ENCODE data around the gene MTSS2.
"Not testable (repeated sequence)": the region's sequence is repeated elsewhere in the genome, so short reads cannot be mapped to it uniquely, and the experiment has no call there.

MTSS2 gene

GRCh38 chr16:70656065-70656711 is 29.7 kb downstream of the MTSS2 start:
- no peak for DNase-seq (ENCODE audit: low read depth in 4 of 4, low spot score in 1 of 4)

- peak; percentile 38 to 76 (median 68) for DNase-seq (ENCODE audit: low read depth in 4 of 4, low spot score in 1 of 4)
Measured at GRCh38 chr16:70653809-70654771, 31.8 kb downstream of the MTSS2 start.

GRCh38 chr16:70653406-70653805 is 32.4 kb downstream of the MTSS2 start:
- DNase-seq (ENCODE audit: low read depth in 4 of 4, low spot score in 1 of 4): no peak

- no peak for DNase-seq (ENCODE audit: low read depth in 4 of 4, low spot score in 1 of 4)
Measured at GRCh38 chr16:70652322-70652721, 33.5 kb downstream of the MTSS2 start.

- no peak for DNase-seq (ENCODE audit: low read depth in 4 of 4, low spot score in 1 of 4)
Measured at GRCh38 chr16:70651524-70651923, 34.3 kb downstream of the MTSS2 start.

- DNase-seq (ENCODE audit: low read depth in 4 of 4, low spot score in 1 of 4): no peak
Measured at GRCh38 chr16:70650216-70650615, 35.6 kb downstream of the MTSS2 start.

- no peak for DNase-seq (ENCODE audit: low read depth in 4 of 4, low spot score in 1 of 4)
Measured at GRCh38 chr16:70649300-70649699, 36.6 kb downstream of the MTSS2 start.

- DNase-seq (ENCODE audit: low read depth in 4 of 4, low spot score in 1 of 4): no peak
Measured at GRCh38 chr16:70648606-70649005, 37.2 kb downstream of the MTSS2 start.

GRCh38 chr16:70647441-70648359 is 38.2 kb downstream of the MTSS2 start:
- DNase-seq (ENCODE audit: low read depth in 4 of 4, low spot score in 1 of 4): no peak

- DNase-seq (ENCODE audit: low read depth in 4 of 4, low spot score in 1 of 4): no peak
Measured at GRCh38 chr16:70646260-70647241, 39.3 kb downstream of the MTSS2 start, which contains the start of gene IL34. TSS of gene IL34 (plus strand) at chr16:70646559. CDS start at chr16:70646948, 389 bp downstream.

GRCh38 chr16:70644763-70645597 is 40.9 kb downstream of the MTSS2 start:
- DNase-seq (ENCODE audit: low read depth in 4 of 4, low spot score in 1 of 4): no peak

GRCh38 chr16:70643264-70643663 is 42.6 kb downstream of the MTSS2 start:
- DNase-seq (ENCODE audit: low read depth in 4 of 4, low spot score in 1 of 4): not testable (repeated sequence)

GRCh38 chr16:70642633-70643032 is 43.2 kb downstream of the MTSS2 start:
- no peak for DNase-seq (ENCODE audit: low read depth in 4 of 4, low spot score in 1 of 4)

- no peak for DNase-seq (ENCODE audit: low read depth in 4 of 4, low spot score in 1 of 4)
Measured at GRCh38 chr16:70638814-70639792, 46.8 kb downstream of the MTSS2 start.
